ENCODE results near the gene MKX.

Gene MKX

DNA sequence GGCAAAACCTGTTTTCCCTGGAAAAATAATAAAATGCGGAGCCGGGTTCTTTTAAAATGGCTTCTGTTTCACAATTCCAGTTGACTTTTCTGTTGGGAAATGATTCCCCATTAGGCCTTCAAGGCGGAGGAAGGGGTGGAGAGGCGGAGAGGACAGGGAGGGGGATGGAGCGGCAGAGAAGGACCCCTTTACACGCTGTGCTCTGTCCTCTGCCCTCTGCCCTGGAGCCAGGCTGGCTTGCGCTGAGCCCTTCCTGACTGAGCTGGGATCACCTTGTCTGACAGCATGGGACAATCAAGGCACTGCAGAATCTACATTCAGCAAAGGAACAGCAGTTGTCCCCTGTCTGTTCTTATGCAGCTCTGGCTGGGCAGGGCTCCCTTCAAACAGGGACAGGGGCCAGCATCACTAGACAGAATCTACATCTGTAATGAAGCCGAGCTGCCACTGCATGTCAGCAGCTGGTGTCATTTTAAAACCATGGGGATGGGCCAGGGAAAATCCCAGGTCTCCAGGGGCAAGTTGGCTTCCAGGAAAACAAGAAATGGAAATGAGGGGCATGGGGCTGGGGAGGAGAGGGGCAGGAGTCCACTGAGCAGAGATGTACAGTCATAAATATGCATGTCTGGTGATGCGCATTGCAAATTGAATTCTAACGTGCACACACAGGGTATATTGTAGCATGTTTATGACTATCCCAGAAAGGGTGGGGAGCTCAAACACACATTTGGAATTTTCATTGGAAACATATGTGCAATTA, 120.0 kb downstream of the MKX start:
- H3K36me3 ChIP-seq (ENCODE audit: insufficient read depth, low read length), result no peaks in the 10 kb centered on the region
- WGBS, result 58% methylated on average over 10 of the region's 10 CpGs
- no peaks in the 10 kb centered on the region for H3K9me3 ChIP-seq (ENCODE audit: insufficient read depth, low read depth, low read length)
- peak overlapping the region; percentile 31 for H3K4me3 ChIP-seq (ENCODE audit: low read length)
- no peak overlapping the region for H3K27ac ChIP-seq (ENCODE audit: low read depth, low read length)
- H3K4me1 ChIP-seq (ENCODE audit: insufficient read depth, low read length), result peaks cover 13% of the 10 kb centered on the region; the same call in 1 of the 2 replicates
- no peak overlapping the region for H3K9ac ChIP-seq (ENCODE audit: low read depth, low read length)
- no peaks in the 10 kb centered on the region for H3K27me3 ChIP-seq (ENCODE audit: insufficient read depth, low read length)

DNA sequence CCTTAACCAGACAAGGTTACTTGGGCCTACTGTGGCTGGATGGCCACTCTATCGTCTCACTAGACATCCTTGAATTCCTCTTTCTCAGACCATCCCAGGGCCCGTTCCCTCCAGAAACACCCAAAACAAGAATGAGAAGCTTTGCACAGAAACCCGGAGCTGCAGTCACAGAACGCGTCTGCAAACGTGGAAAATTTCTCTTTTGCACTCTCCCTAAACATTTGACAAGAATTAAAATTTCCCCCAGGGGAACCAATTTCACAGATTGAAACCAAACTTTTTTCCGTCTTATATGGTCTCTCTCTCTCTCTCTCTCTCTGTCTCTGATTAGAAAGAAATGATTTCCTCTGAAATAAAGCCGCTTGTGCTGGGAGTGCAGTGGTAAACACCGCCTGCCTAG, 120.7 kb downstream of the MKX start:
- Histone ChIP-seq H3K27ac (ENCODE audit: low read depth, low read length) (no peak overlapping the region), H3K4me3 (ENCODE audit: low read length) (peak overlapping the region; percentile 31), H3K36me3 (ENCODE audit: insufficient read depth, low read length) (no peaks in the 10 kb centered on the region), H3K9me3 (ENCODE audit: insufficient read depth, low read depth, low read length) (no peaks in the 10 kb centered on the region), H3K9ac (ENCODE audit: low read depth, low read length) (no peak overlapping the region), H3K4me1 (ENCODE audit: insufficient read depth, low read length) (peaks cover 13% of the 10 kb centered on the region; the same call in 1 of the 2 replicates), H3K27me3 (ENCODE audit: insufficient read depth, low read length) (no peaks in the 10 kb centered on the region)
- WGBS, result 82% methylated on average over 9 of the region's 9 CpGs
